Stimulated activated CD8-positive, alpha-beta memory T cell treated with anti-CD3 and anti-CD28 coated beads, Interleukin-12 subunit alpha, Interleukin-12 subunit beta, amount 100 ng/mL, for 24 hours (primary cell): ENCODE results near the gene SPRR5.

Experiments
- DNase-seq: peaks from one replicate; pipeline ENCODE4 v3.0.0-alpha.2; 2020; ENCODE audit errors: extremely low read depth

The SPRR5 gene, protein sequence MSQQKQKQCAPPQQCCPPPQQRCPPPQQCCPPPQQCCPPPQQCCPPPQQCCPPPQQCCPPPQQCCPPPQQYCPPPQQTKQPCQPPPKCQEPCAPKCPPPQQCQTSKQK

DNA sequence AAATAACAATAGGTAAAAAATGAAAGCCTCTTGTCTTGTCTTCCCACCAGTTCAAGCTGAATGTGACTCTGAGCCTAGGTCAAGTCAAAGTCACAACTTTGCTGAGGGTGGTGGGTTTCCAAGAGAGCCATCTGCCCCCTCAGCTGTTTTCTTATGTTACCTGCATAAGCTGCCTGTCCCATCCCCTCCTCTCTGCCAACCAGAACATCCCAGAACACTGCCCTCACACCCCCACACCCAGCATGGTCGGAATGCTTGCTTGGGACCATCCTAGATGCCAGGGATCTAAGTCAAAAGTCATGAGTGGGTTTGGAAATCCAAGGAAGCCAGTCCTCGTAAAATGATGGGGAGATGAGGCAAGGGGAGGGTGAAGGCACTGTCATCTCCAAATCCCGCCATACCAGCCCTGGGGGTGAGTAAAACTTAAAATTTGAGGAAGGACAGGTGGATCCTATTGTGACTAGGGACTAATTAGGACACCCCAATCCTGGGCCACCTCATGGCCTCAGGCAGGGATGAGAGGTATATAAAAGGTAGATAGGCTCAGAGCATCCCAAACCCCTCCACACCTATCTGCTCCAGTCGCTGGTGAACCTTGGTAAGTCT, at the start of gene SPRR5:
Gene SPRR5 (plus strand): TSS at position 556 of the 606 bp plus-strand sequence. CDS start 1,349 bp downstream, outside the sequence.
- no peak for DNase-seq

DNA sequence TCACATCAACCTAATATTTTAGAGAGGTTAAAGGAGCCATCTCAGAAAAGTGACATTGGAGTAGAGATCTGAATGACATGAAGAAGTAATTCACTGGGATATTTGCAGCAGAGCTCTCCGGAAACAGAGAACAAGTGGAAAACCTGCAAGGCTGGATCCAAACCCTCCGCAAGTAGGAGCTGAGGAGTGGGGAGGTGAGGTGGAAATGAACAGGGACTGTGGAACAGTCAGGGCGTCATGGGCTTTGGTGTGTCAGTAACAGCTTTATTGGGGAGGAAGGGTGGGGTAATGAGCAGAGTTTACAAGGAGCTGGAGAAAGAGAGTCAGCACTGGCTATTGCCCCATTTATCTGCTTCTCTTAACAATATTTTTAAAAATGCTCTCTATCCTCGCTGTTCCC, 48.0 kb upstream of the SPRR5 start:
- DNase-seq: no peak

DNA sequence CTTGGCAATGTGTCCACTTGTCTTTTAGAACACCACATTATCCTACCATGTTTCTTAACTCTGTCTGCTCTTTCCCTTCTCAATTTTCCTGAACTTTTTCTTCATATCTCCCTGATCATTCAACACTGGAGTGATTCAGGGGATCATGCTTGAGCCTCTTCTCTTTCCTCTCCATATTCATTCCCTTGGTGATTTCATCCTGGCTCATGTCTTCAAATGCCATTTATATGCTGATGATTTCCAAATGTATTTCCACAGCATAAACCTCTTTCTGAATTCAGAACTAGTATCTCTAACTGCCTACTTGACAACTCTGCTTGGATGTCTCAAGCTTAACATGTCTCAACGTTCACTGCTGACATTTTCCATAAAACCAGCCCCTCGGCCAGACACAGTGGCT, 47.1 kb upstream of the SPRR5 start:
- DNase-seq: no peak

DNA sequence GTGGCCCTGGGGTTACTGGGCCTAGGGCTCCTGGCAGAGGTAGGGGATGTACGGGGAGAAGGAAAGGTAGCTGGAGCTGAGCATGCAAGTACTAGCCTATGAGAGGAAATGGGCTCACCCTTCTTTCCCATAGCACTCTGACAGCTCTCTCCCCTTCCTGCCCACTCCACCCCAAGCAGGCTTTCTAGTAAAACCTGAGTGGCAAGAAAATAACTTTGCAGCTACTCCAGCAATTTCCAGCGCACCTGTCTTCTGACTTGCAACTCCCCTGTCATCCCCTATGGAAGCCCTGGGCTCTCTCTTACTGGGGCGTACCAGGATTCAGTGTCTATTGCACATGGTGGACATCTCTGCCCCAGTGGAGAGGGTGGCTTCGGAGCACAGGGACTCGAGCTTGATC, 45.4 kb upstream of the SPRR5 start:
- DNase-seq: no peak

DNA sequence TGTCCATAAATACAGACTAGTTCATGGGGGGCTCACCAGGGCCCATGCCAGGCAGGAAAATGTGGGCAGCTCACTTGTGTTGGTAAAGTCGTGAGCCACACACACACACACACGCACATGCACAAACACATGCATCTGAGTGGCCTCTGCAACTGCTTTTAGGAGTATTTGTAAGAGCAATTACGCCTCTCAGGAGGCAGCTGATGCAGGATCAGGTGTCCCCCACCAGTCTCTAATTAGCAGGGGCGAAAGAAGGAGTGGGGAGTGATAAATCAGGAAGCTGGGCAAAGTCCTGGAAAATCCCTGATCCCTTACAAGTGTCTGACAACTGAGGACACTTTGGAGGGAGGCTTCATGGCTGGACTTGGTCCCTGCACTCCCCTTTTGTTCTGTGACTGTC, 44.4 kb upstream of the SPRR5 start:
- DNase-seq: no peak

DNA sequence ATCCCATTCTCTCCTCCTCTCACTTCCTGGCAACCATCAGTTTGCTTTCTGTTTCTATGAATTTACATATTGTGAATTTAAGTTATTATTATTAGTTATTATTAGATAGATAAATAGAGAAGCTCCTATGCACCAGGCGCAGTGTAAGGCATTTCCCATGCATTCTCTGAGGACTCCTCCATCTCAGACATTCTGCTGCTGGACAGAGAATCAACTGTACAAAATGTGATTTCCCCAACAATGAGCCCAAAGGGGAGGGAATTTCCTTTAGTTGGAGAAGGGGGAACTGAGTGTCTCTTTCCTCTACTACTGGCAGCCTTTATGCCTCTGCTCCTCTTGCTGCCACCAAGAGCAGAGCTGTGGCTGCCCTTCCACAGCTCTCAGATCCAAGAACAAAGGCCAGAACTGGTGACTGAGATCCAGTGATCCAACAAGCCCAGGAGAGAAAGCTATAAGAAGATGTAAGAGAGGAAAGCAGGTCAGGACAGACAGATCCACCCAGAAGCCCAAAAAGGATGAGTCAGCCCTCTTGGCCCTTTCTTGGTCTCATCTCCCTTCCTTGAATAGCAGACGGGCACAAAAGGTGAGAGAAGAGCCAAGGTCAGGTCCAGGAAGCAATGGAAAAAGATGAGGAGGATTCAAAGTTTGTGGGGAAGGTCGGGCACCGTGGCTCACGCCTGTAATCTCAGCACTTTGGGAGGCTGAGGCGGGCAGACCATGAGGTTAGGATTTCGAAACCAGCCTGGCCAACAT, 42.1 kb upstream of the SPRR5 start:
- DNase-seq: no peak

DNA sequence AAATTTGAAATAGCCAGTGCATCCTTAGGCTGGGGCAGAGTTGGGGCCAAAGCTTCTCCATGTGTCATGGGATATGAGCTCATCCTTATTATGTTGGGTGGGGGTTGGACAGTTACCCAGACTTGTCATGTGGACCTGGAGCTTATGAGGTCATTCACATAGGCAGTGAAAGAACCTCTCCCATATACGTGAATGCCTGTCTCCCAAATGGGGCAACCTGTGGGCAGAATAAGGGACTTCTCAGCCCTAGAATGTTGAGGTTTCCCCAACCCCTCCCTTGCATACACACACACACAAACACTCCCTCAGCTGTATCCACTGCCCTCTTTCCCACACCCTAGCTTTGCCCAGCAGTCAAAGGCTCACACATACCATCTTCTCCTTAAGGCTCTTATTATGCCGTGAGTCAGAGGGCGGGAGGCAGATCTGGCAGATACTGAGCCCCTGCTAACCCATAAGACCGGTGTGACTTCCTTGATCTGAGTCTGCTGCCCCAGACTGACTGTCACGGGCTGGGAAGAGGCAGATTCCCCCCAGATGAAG, 40.9 kb upstream of the SPRR5 start:
- no peak for DNase-seq

DNA sequence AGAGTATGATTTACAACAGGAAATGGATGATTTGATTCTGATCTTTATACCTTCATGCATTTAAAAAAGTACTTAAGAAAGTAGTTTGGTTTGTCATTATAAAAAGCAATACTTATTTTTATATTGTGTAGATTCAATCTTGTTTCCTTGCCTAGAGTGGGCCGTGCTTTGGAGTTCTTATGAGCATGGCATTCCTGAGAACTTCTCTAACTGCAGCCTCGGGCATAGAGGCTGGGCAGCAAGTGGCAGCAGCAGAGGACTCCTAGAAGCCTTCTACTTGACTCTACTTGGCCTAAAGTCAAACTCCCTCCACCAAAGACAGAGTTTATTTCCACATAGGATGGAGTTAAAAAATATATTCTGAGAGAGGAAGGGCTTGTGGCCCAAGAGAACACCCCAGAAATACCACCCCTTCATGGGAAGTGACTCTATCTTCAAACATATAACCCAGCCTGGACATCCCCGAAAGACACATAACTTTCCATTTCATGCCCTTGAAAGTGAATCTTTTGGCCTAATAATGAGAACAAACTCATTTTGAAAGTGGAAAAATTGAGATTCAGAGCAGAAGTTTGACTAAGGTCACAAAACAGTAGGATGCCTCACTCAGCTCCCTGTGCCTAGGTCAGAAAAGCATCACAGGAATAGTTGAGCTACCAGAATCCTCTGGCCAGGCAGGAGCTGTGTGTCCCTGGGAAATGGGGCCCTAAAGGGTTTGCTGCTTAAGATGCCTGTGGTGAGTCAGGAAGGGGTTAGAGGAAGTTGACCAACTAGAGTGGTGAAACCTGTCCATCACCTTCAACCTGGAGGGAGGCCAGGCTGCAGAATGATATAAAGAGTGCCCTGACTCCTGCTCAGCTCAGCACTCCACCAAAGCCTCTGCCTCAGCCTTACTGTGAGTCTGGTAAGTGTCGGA, 39.1 kb upstream of the SPRR5 start, which contains the start of gene IVL:
Gene IVL (plus strand): TSS at position 861 of the 916 bp plus-strand sequence. CDS start 1,252 bp downstream, outside the sequence.
- no peak for DNase-seq

DNA sequence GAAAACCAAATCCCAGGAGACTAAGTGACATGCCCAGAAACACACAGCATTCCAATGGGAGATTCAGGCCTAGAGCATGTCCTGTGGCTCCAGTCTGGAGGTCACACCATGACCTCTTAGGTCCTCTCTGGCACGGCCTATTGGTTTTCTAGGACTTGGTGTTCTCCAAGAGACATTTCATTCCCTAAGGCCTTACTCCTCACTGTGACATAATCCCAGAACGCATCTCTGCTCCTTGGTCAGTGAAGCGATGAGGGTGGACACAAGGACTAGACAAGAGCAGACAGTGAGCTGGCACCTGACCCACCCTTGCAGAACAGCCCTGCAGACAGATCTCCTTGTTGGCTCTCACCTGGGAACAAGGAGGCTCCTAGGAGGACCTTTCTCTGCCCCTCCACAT, 37.8 kb upstream of the SPRR5 start:
- no peak for DNase-seq

DNA sequence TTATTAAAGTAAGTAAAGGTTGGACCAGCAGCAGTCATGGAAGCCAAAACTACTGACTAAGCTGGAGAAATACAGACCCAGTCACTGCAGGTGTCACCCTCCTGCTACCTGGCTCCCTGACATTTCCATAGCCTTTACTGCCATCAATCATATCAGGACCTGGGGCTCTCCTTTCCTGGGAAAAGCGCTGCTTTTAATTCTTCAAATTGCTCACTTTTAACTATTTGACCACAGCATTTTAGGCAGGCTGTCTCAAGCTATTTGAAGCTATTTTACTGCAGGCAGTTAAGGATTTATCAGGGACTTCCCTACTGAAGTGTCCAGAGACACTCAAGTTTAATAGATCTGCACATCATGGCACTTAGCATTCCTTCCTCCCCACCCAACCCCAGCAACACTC, 34.5 kb upstream of the SPRR5 start:
- DNase-seq: no peak

DNA sequence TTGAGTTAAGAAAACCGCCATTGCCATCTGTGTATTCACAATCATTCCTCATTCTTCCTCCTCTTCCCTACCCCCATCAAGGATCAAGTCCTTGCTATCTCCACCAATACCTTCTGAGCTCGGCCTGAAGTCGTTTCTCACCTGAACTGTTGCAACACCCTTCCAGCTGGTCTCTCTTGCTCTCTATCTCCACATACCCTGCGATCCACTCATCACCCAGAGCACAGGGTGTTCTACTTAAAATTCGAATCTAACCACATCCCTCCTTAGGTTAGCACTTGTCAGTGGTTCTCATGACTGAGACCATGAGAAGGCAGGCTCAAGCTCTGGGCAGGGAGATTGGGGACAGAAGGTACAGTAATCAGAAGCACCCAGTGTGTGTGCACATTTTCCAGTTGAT, 34.1 kb upstream of the SPRR5 start:
- DNase-seq: no peak

DNA sequence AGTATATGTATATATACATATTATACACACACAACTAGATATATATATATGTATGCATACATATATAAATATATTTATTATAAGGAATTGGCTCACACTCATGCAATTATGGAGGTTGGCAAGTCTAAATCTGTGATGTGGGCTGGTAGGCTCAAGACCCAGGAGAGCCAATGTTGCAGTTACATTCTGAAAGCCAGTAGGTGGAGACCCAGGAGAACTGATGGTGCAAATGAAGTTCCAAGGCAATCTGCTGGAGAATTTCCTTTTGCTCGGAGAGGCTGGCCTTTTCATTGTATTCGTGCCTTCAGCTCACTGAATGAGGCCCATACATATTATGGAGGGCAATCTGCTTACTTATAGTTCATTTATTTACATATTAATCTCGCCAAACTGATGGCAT, 29.2 kb upstream of the SPRR5 start:
- DNase-seq: no peak

DNA sequence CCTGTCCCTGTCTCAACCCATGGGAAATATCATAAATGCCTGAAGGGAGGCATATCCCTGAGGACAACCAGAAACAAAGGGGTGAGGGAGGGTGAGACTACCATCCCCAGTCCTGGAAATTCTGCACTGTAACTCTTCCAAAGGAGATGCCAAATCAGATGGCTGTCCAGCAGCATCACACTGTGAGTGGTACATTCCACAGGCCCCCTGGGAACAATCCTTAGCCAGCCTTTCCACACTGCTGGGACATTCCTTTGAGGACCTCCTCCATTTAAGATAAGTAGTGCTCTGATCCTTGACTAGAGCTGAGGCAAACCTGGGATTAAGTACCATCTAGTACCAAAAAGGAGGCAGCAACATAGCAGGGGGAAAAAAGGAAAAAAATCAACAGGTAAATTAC, 27.9 kb upstream of the SPRR5 start:
- DNase-seq: no peak

DNA sequence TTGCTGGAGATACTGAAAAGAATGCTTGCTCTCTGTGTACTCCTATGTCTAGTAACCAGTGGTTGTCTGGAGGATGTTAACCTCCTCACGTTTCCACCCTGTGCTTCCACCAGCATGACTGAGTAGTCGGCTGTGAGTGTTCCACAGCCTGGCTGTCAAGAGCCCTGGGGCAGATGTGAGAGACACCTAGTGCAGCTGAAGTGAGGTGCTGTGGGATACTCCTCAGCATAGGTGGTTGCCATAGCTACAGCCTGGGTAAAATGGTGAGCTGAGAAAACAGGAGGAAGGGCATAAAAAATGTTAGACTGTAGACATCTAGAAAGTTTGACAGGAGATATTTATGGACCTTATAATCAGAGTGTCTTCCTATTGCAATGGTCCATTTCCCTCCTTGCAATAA, 22.8 kb upstream of the SPRR5 start:
- no peak for DNase-seq

DNA sequence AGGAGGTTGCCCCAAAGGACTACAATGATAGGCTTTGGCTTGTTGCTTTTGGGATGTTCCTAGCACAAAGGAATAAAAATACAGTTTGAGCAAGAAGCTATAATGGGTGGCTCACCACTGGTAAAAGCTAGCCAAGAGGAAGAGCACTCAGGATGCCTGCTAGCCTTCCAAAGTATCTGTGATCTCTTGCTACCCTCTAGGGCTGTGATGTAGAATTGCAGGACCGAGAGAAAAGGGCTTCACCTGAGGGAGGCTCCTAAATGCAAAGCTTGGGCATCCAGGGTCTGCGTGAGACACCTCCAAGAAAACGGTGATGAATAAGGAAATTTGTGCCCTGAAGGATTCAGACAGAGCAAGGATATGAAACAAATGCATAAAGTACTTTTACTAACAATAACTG, 20.9 kb upstream of the SPRR5 start:
- DNase-seq: no peak

DNA sequence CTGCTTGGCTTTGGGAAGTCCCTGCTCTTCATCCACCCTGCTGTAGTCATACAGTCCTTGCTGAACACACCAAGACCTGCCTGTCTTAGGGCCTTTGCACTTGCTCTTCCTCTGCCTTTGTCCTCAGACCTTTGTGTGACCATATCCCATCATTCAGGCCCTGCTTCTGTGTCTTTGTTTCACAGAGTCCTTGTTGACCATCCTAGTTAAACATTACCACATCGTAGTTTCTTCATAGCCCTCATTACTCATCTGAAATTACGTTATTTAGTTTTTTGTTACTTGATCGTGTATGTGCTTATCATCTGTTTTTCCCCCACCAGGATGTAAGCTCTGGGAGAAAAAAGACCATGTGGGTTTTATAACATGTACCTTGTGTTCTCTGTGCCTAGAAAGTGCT, 18.3 kb upstream of the SPRR5 start:
- DNase-seq: no peak

DNA sequence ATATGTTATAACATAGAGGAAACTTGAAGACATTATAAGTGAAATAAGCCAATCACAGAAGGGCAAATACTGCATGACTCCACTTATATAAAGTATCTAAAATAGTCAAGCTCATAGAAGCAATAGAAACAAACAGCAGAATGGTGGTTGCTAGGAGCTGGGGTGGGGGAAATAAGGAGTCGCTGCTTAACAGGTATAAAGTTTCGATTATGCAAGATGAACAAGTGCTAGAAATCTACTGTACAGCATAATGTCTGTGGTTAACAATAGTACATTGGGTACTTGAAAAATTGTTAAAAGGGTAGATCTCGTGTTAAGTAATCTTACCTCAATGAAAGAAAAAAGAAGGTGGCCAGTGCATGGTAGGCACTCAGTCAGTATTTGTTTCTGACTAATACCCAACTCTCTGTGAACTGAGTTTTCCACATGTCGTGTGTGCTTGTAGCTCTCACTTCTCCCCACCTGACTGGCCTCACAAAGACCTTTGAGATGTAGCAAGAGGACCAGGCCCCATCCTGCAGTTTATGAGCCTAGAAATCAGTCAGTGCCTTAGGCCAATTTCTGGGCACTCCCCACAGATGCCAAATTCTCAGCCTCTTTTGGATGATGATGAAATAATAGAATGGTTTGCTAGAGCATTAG, 14.7 kb upstream of the SPRR5 start:
- DNase-seq: no peak

DNA sequence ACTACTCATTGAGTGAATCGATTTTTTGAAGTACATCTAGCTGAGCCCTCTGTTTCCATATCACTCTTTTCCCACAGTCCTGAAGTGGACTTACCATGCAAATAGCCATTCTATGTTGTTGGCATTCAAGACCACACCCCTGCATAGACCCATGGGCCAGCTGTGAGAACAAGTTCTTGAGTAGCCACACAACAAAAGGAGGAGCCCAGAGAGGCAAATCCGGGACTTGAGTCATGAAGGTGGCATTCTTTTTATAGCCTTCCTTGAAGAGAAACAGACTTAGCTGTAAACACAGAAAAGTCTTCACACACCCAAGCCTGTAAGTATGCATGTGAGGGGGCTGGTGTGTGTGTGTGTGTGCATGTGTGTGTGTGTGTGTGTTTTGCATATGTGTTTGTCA, 13.8 kb upstream of the SPRR5 start:
- no peak for DNase-seq

DNA sequence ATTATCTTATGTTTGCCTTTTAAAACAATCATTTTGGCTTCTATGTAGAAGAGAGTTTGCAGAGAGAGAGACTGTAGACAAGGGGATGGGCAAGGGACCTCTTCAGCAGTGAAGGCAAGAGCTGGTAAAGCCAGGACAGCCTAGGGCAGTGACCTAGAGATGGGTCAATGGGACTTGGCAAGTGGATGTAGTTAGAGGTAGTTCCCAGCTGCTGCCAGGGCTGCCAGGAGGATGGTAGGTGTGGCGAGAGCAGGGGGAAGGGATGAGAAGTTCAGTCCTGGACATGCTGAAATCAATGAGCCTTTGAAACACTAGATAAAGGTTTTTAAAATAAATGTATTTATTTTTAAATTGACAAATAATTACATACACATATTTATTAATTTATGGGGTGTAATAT, 6.4 kb upstream of the SPRR5 start:
- no peak for DNase-seq

DNA sequence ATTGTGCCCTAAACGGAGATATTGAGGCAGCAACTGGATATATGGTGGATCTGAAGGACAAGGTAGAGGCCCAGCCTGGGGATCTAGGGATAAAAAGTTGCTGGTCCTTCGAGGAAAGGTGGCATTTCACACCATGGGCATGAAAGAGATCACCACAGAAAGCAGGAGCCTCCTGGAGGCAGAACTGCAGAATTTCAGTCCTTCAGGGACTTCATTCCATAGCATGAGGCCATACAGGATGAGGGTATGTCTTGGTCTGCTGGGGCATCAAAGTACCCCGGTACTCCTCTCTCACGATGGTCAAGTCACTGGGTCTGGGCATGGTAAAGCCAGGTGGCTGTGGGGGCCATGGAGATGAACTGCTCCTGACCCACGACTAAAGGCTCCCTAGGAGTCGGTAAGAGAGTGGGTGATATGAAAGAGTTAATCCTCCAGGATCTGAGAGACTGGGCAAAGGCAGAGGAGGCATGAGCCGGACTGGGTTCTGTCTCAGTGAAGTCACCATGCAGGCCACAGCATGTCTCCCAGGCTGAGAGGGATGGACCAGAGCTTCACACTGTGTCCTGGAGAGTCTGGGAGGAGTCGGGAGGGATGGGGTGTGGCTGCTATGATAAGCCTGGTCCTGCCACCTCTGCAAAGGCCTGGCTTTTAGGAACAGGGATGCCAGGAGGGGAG, 5.8 kb upstream of the SPRR5 start:
- DNase-seq: no peak

DNA sequence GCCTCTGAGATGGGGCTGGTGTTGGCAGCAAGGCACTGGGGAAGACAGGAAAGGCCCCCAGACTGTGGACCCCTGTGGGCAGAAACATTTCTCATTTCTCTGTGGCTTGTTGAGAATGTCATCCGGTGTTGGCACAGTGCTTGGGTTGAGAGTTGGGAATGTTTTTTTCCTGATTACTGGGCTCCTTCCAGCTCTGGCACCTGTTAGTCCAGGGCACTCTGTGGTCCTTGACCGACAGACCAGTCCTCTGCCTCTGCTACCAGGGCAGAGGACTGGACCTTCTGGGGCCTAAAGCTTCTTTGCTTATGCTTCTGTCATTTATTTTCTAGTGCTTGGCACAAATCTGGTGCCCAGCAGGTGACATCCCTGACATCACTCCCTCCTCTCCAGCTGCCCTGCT, 4.8 kb upstream of the SPRR5 start:
- no peak for DNase-seq
